ENCODE data around the gene ADK. TPM values are rescaled to one million over a fixed set of nuclear protein-coding genes. Genes with fewer than 3 reads are reported as not detected.

Gene ADK
- total and polyA plus RNA-seq, 2 of the 13 experiments (the other 11 are each of a cell fraction or from before 2014, with no cell fraction given): 48.6 to 79.1 TPM

DNA sequence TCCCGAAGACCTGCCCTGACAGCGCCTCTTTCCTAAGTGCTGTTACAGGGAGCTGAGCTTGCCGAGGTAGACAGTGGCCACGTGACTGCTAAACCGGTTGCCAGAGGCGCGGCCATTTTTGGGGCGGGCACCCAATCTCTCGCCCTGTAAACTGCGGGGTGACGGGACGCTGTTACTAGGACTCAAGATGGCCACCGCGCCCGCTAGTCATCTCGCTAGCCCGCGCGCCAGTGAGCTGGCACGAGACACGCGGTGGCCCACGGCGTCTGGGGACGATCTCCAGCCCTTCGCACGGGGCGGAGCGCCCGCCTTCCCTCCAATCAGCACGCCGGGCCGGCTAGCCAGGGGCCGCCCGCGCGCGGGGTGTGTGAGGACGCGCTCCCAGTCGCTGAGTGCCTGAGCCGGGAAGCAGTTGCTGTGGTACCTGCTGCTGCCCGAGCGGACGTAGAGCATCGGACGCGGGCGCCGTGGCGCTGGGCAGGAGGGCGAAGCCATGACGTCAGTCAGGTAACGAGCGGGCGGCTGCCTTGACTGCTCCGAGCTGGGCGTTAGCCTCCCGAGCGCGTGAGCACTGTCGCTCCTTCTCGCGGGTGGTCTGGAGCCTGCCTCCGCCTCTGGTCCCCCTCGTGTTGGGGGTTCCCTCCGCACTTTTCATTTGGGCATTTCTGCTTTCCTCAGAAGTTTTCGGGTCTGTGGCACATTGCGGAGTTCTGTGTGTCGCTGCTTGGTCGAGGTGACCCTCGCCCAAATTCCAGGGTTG is 25.5 kb downstream of the ADK start (continued):
- peak; percentile 16 for TF ChIP-seq TAF15 (IDR thresholded peaks at IDR 0.05; ENCODE audit: low read depth, low read length, poor library complexity, severe bottlenecking)
- no peak for TF ChIP-seq XBP1 (CRISPR knock-in tag; IDR thresholded peaks at IDR 0.05)
- no peak for TF ChIP-seq MATR3 (CRISPR knock-in tag; IDR thresholded peaks at IDR 0.05)
- TF ChIP-seq, protein P1, sequence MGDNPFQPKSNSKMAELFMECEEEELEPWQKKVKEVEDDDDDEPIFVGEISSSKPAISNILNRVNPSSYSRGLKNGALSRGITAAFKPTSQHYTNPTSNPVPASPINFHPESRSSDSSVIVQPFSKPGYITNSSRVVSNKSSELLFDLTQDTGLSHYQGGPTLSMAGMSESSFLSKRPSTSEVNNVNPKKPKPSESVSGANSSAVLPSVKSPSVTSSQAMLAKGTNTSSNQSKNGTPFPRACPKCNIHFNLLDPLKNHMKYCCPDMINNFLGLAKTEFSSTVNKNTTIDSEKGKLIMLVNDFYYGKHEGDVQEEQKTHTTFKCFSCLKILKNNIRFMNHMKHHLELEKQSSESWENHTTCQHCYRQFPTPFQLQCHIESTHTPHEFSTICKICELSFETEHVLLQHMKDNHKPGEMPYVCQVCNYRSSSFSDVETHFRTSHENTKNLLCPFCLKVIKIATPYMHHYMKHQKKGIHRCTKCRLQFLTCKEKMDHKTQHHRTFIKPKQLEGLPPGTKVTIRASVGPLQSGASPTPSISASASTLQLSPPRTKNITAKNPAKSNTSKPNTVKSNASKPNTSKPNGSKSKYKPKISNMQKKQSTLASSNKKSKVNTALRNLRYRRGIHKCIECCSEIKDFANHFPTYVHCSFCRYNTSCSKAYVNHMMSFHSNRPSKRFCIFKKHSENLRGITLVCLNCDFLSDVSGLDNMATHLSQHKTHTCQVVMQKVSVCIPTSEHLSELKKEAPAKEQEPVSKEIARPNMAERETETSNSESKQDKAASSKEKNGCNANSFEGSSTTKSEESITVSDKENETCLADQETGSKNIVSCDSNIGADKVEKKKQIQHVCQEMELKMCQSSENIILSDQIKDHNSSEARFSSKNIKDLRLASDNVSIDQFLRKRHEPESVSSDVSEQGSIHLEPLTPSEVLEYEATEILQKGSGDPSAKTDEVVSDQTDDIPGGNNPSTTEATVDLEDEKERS (CRISPR knock-in tag; IDR thresholded peaks at IDR 0.05): peak; percentile 93
- TF ChIP-seq SNAI1 (CRISPR knock-in tag; IDR thresholded peaks at IDR 0.05; ENCODE audit: borderline replicate concordance): peak; percentile 77; the same call in 1 of the 2 replicates
- peak; percentile 96; the same call in 1 of the 2 replicates for TF ChIP-seq REPIN1 (CRISPR knock-in tag; IDR thresholded peaks at IDR 0.05; ENCODE audit: borderline replicate concordance, low read depth)
- TF ChIP-seq, protein P2, sequence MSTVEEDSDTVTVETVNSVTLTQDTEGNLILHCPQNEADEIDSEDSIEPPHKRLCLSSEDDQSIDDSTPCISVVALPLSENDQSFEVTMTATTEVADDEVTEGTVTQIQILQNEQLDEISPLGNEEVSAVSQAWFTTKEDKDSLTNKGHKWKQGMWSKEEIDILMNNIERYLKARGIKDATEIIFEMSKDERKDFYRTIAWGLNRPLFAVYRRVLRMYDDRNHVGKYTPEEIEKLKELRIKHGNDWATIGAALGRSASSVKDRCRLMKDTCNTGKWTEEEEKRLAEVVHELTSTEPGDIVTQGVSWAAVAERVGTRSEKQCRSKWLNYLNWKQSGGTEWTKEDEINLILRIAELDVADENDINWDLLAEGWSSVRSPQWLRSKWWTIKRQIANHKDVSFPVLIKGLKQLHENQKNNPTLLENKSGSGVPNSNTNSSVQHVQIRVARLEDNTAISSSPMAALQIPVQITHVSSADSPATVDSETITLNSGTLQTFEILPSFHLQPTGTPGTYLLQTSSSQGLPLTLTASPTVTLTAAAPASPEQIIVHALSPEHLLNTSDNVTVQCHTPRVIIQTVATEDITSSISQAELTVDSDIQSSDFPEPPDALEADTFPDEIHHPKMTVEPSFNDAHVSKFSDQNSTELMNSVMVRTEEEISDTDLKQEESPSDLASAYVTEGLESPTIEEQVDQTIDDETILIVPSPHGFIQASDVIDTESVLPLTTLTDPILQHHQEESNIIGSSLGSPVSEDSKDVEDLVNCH (CRISPR knock-in tag; IDR thresholded peaks at IDR 0.05): peak; percentile 82; the same call in 1 of the 2 replicates
- TF ChIP-seq RFX5 (IDR thresholded peaks at IDR 0.05; ENCODE audit: low read depth, low read length): peak; percentile 72
- peak; percentile 89 for TF ChIP-seq DR1 (CRISPR knock-in tag; IDR thresholded peaks at IDR 0.05)
- TF ChIP-seq TRIM24 (CRISPR knock-in tag; IDR thresholded peaks at IDR 0.05): no peak
- peak; percentile 85 for TF ChIP-seq ZNF614 (CRISPR knock-in tag; IDR thresholded peaks at IDR 0.05; ENCODE audit: borderline replicate concordance)
- no peak; the same call in 1 of the 2 replicates for TF ChIP-seq ZNF234 (CRISPR knock-in tag; conservative IDR thresholded peaks at IDR 0.05)
- peak; percentile 65 for TF ChIP-seq ZFX (CRISPR knock-in tag; IDR thresholded peaks at IDR 0.05; ENCODE audit: low read depth)
- TF ChIP-seq ZFP36L2 (CRISPR knock-in tag; IDR thresholded peaks at IDR 0.05): no peak
- TF ChIP-seq PRPF4 (IDR thresholded peaks at IDR 0.05; ENCODE audit: low read depth, low read length, poor library complexity, severe bottlenecking): no peak
- no peak for TF ChIP-seq ATM (IDR thresholded peaks at IDR 0.05; ENCODE audit: borderline replicate concordance)
- no peak for TF ChIP-seq ZFP62 (CRISPR knock-in tag; IDR thresholded peaks at IDR 0.05)
- no peak for TF ChIP-seq STAT5B (CRISPR knock-in tag; IDR thresholded peaks at IDR 0.05)
- TF ChIP-seq, protein P3, sequence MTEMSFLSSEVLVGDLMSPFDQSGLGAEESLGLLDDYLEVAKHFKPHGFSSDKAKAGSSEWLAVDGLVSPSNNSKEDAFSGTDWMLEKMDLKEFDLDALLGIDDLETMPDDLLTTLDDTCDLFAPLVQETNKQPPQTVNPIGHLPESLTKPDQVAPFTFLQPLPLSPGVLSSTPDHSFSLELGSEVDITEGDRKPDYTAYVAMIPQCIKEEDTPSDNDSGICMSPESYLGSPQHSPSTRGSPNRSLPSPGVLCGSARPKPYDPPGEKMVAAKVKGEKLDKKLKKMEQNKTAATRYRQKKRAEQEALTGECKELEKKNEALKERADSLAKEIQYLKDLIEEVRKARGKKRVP (CRISPR knock-in tag; IDR thresholded peaks at IDR 0.05): peak in 1 of 2 experiments; percentile 76; a peak in 2 of 4 replicates
- TF ChIP-seq ZNF83 (CRISPR knock-in tag; IDR thresholded peaks at IDR 0.05; ENCODE audit: borderline replicate concordance): no peak
- TF ChIP-seq FIP1L1 (IDR thresholded peaks at IDR 0.05; ENCODE audit: borderline replicate concordance, insufficient read depth, low read depth, low read length): no peak
- no peak for TF ChIP-seq PLRG1 (conservative IDR thresholded peaks at IDR 0.05)
- TF ChIP-seq NR2F1 (CRISPR knock-in tag; IDR thresholded peaks at IDR 0.05): no peak
